Measurements from ENCODE around the gene HS3ST5.

Gene HS3ST5

GRCh38 chr6:114286211-114286610 is 56.6 kb downstream of the HS3ST5 start:
- Mint-ChIP-seq H3K27ac (ENCODE audit: low read depth) (no peak overlapping the region), H3K9me3 (peaks cover 5% of the 10 kb centered on the region), H3K36me3 (ENCODE audit: insufficient read depth) (peaks cover 1% of the 10 kb centered on the region), H3K4me3 (no peak overlapping the region), H3K4me1 (no peaks in the 10 kb centered on the region), H3K27me3 (no peaks in the 10 kb centered on the region)
- ATAC-seq (replicated peaks; ENCODE audit: extremely low read depth, poor library complexity, severe bottlenecking) (no peak), DNase-seq (ENCODE audit: low spot score in 2 of 2) (no peak)

- H3K4me1 Mint-ChIP-seq: no peaks in the 10 kb centered on the region
- H3K4me3 Mint-ChIP-seq: no peak overlapping the region
- H3K36me3 Mint-ChIP-seq (ENCODE audit: insufficient read depth): peaks cover 1% of the 10 kb centered on the region
- H3K27me3 Mint-ChIP-seq: no peaks in the 10 kb centered on the region
- ATAC-seq (replicated peaks; ENCODE audit: extremely low read depth, poor library complexity, severe bottlenecking) (no peak), DNase-seq (ENCODE audit: low spot score in 2 of 2) (no peak)
- no peak overlapping the region for H3K27ac Mint-ChIP-seq (ENCODE audit: low read depth)
- H3K9me3 Mint-ChIP-seq: peaks cover 6% of the 10 kb centered on the region
Measured at GRCh38 chr6:114284281-114284680, 58.5 kb downstream of the HS3ST5 start.

GRCh38 chr6:114282292-114282691 is 60.5 kb downstream of the HS3ST5 start:
- Mint-ChIP-seq H3K27me3 (no peaks in the 10 kb centered on the region), H3K4me3 (no peak overlapping the region), H3K36me3 (ENCODE audit: insufficient read depth) (peaks cover 1% of the 10 kb centered on the region), H3K4me1 (no peaks in the 10 kb centered on the region), H3K9me3 (peaks cover 6% of the 10 kb centered on the region), H3K27ac (ENCODE audit: low read depth) (no peak overlapping the region)
- ATAC-seq (replicated peaks; ENCODE audit: extremely low read depth, poor library complexity, severe bottlenecking): no peak
- DNase-seq (ENCODE audit: low spot score in 2 of 2): no peak

GRCh38 chr6:114281496-114281895 is 61.3 kb downstream of the HS3ST5 start:
- Mint-ChIP-seq H3K4me1 (no peaks in the 10 kb centered on the region), H3K27ac (ENCODE audit: low read depth) (no peak overlapping the region), H3K4me3 (no peak overlapping the region), H3K36me3 (ENCODE audit: insufficient read depth) (peaks cover 1% of the 10 kb centered on the region), H3K27me3 (no peaks in the 10 kb centered on the region), H3K9me3 (peaks cover 6% of the 10 kb centered on the region)
- DNase-seq (ENCODE audit: low spot score in 2 of 2) (no peak), ATAC-seq (replicated peaks; ENCODE audit: extremely low read depth, poor library complexity, severe bottlenecking) (no peak)

GRCh38 chr6:114280239-114280982 is 62.4 kb downstream of the HS3ST5 start:
- Mint-ChIP-seq H3K27ac (ENCODE audit: low read depth) (no peak overlapping the region), H3K4me1 (no peaks in the 10 kb centered on the region), H3K27me3 (no peaks in the 10 kb centered on the region), H3K36me3 (ENCODE audit: insufficient read depth) (no peaks in the 10 kb centered on the region), H3K9me3 (peaks cover 6% of the 10 kb centered on the region), H3K4me3 (no peak overlapping the region)
- ATAC-seq (replicated peaks; ENCODE audit: extremely low read depth, poor library complexity, severe bottlenecking) (no peak), DNase-seq (ENCODE audit: low spot score in 2 of 2) (no peak)

- H3K4me1 Mint-ChIP-seq: no peaks in the 10 kb centered on the region
- no peak overlapping the region for H3K4me3 Mint-ChIP-seq
- no peaks in the 10 kb centered on the region for H3K27me3 Mint-ChIP-seq
- DNase-seq (ENCODE audit: low spot score in 2 of 2): no peak
- H3K36me3 Mint-ChIP-seq (ENCODE audit: insufficient read depth): no peaks in the 10 kb centered on the region
- peaks cover 6% of the 10 kb centered on the region for H3K9me3 Mint-ChIP-seq
- H3K27ac Mint-ChIP-seq (ENCODE audit: low read depth): no peak overlapping the region
- ATAC-seq (replicated peaks; ENCODE audit: extremely low read depth, poor library complexity, severe bottlenecking): no peak
Measured at GRCh38 chr6:114277220-114277619, 65.6 kb downstream of the HS3ST5 start.

GRCh38 chr6:114276783-114277182 is 66.0 kb downstream of the HS3ST5 start:
- Mint-ChIP-seq H3K27me3 (no peaks in the 10 kb centered on the region), H3K36me3 (ENCODE audit: insufficient read depth) (no peaks in the 10 kb centered on the region), H3K4me3 (no peak overlapping the region), H3K4me1 (no peaks in the 10 kb centered on the region), H3K27ac (ENCODE audit: low read depth) (no peak overlapping the region), H3K9me3 (peaks cover 6% of the 10 kb centered on the region)
- no peak for DNase-seq (ENCODE audit: low spot score in 2 of 2)
- no peak for ATAC-seq (replicated peaks; ENCODE audit: extremely low read depth, poor library complexity, severe bottlenecking)

- Mint-ChIP-seq H3K9me3 (no peaks in the 10 kb centered on the region), H3K4me3 (no peak overlapping the region), H3K36me3 (ENCODE audit: insufficient read depth) (no peaks in the 10 kb centered on the region), H3K27me3 (no peaks in the 10 kb centered on the region), H3K4me1 (no peaks in the 10 kb centered on the region), H3K27ac (ENCODE audit: low read depth) (no peak overlapping the region)
- DNase-seq (ENCODE audit: low spot score in 2 of 2) (no peak), ATAC-seq (replicated peaks; ENCODE audit: extremely low read depth, poor library complexity, severe bottlenecking) (no peak)
Measured at GRCh38 chr6:114274836-114275235, 68.0 kb downstream of the HS3ST5 start.

- Mint-ChIP-seq H3K4me1 (no peaks in the 10 kb centered on the region), H3K4me3 (no peak overlapping the region), H3K27me3 (no peaks in the 10 kb centered on the region), H3K9me3 (peaks cover 4% of the 10 kb centered on the region), H3K27ac (ENCODE audit: low read depth) (no peak overlapping the region), H3K36me3 (ENCODE audit: insufficient read depth) (no peaks in the 10 kb centered on the region)
- DNase-seq (ENCODE audit: low spot score in 2 of 2): no peak
- ATAC-seq (replicated peaks; ENCODE audit: extremely low read depth, poor library complexity, severe bottlenecking): no peak
Measured at GRCh38 chr6:114272582-114272981, 70.2 kb downstream of the HS3ST5 start.

GRCh38 chr6:114271405-114271804 is 71.4 kb downstream of the HS3ST5 start:
- Mint-ChIP-seq H3K27ac (ENCODE audit: low read depth) (no peak overlapping the region), H3K9me3 (peaks cover 11% of the 10 kb centered on the region), H3K4me3 (no peak overlapping the region), H3K36me3 (ENCODE audit: insufficient read depth) (no peaks in the 10 kb centered on the region), H3K4me1 (no peaks in the 10 kb centered on the region), H3K27me3 (no peaks in the 10 kb centered on the region)
- ATAC-seq (replicated peaks; ENCODE audit: extremely low read depth, poor library complexity, severe bottlenecking): no peak
- DNase-seq (ENCODE audit: low spot score in 2 of 2): no peak

GRCh38 chr6:114267897-114268296 is 74.9 kb downstream of the HS3ST5 start:
- Mint-ChIP-seq H3K4me1 (no peaks in the 10 kb centered on the region), H3K27me3 (no peaks in the 10 kb centered on the region), H3K27ac (ENCODE audit: low read depth) (no peak overlapping the region), H3K36me3 (ENCODE audit: insufficient read depth) (no peaks in the 10 kb centered on the region), H3K9me3 (peaks cover 27% of the 10 kb centered on the region), H3K4me3 (no peak overlapping the region)
- ATAC-seq (replicated peaks; ENCODE audit: extremely low read depth, poor library complexity, severe bottlenecking): no peak
- no peak for DNase-seq (ENCODE audit: low spot score in 2 of 2)

GRCh38 chr6:114260810-114261209 is 82.0 kb downstream of the HS3ST5 start:
- Mint-ChIP-seq H3K4me1 (no peaks in the 10 kb centered on the region), H3K36me3 (ENCODE audit: insufficient read depth) (no peaks in the 10 kb centered on the region), H3K27ac (ENCODE audit: low read depth) (no peak overlapping the region), H3K9me3 (peaks cover 14% of the 10 kb centered on the region), H3K27me3 (no peaks in the 10 kb centered on the region), H3K4me3 (no peak overlapping the region)
- ATAC-seq (replicated peaks; ENCODE audit: extremely low read depth, poor library complexity, severe bottlenecking) (no peak), DNase-seq (ENCODE audit: low spot score in 2 of 2) (no peak)

GRCh38 chr6:114258376-114258775 is 84.4 kb downstream of the HS3ST5 start:
- H3K36me3 Mint-ChIP-seq (ENCODE audit: insufficient read depth): no peaks in the 10 kb centered on the region
- H3K4me3 Mint-ChIP-seq: no peak overlapping the region
- H3K9me3 Mint-ChIP-seq: peaks cover 6% of the 10 kb centered on the region
- H3K27me3 Mint-ChIP-seq: no peaks in the 10 kb centered on the region
- H3K27ac Mint-ChIP-seq (ENCODE audit: low read depth): no peak overlapping the region
- no peaks in the 10 kb centered on the region for H3K4me1 Mint-ChIP-seq
- ATAC-seq (replicated peaks; ENCODE audit: extremely low read depth, poor library complexity, severe bottlenecking) (no peak), DNase-seq (ENCODE audit: low spot score in 2 of 2) (no peak)

Measured in central memory CD8-positive, alpha-beta T cell (primary cell).